Measurements from ENCODE around the gene NUP107.

Gene NUP107

DNA sequence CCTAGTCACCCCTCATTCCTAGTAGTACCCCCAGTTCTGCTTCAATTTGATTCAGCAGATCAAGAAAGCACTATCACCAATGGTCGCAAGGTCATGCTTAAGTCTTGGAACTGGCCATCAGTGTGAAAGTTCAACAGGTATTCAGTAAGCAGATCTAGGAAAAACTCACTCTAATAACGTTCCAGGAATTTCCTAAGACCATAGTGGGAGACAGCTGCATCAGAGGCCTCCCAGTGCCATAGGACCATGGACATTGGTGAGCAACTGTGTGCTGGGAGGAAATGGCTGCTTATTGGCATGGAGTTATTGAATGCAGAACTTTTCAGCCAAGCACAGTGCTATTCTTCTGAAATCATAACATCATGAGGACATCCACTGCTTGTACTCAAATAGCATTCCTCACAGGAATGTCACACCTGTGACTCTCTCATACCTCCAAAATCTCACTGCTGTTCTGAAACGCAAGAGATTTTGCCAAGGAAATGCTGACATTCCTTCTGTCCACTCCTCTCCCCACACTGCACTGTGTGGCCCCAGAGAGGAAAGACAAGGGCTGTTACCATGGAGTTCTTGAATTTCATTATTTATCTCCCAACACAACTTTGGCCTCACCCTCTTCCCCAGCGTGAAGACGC is 90.3 kb downstream of the NUP107 start:
- H3K4me3 ChIP-seq (ENCODE audit: low read length), result no peak overlapping the region
- H3K4me1 ChIP-seq (ENCODE audit: control insufficient read depth, low read depth, low read length), result no peaks in the 10 kb centered on the region
- no peaks in the 10 kb centered on the region for H3K27me3 ChIP-seq (ENCODE audit: control insufficient read depth, insufficient read depth, low read length)
- no peak overlapping the region for H3K9ac ChIP-seq (ENCODE audit: low read length)
- H3K36me3 ChIP-seq (ENCODE audit: control insufficient read depth, low read depth, low read length), result no peaks in the 10 kb centered on the region
- H3K27ac ChIP-seq (ENCODE audit: low read length), result no peak overlapping the region
- H3K9me3 ChIP-seq (ENCODE audit: control insufficient read depth, low read depth, low read length), result no peaks in the 10 kb centered on the region

DNA sequence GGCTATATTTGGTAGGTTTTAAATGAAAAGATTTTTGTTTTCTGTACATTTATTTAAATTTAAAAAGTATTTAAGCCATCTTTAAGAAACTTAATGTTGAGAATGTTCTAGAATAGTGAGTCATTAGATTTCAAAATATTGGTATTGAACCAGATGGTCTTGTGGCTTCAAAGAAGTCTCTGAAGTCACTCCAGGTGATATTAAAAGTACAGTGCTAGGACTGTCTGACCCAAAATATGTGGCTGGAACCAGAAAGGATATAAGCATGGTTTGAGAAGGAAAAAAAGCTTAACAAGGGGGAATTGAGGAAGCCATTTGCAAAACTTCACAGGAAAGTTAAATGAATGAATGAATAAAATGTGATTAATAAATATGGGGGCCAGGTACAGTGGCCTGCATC is 92.5 kb downstream of the NUP107 start:
- no peak overlapping the region for H3K4me3 ChIP-seq (ENCODE audit: low read length)
- no peaks in the 10 kb centered on the region for H3K9me3 ChIP-seq (ENCODE audit: control insufficient read depth, low read depth, low read length)
- H3K27ac ChIP-seq (ENCODE audit: low read length), result no peak overlapping the region
- H3K27me3 ChIP-seq (ENCODE audit: control insufficient read depth, insufficient read depth, low read length), result no peaks in the 10 kb centered on the region
- no peaks in the 10 kb centered on the region for H3K36me3 ChIP-seq (ENCODE audit: control insufficient read depth, low read depth, low read length)
- H3K4me1 ChIP-seq (ENCODE audit: control insufficient read depth, low read depth, low read length), result no peaks in the 10 kb centered on the region
- no peak overlapping the region for H3K9ac ChIP-seq (ENCODE audit: low read length)

DNA sequence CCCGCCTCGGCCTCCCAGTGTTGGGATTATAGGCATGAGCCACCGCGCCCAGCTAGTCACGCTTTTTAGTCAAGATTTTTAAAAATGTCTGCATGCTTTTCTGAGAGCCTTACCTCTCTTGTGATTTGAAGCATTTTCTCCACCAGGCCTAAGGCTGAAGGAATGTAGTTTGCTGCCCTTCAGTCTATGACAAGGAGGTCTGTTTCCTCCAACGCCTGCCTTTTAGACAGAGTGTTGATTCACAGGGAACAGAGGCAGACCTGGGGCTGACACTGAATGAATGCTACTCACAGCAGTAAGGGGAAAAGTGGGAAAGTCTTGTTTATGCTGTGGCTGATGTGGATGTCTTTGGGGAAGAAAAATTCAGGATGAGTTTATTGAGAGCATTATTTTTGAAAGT is 94.0 kb downstream of the NUP107 start:
- no peak overlapping the region for H3K27ac ChIP-seq (ENCODE audit: low read length)
- no peaks in the 10 kb centered on the region for H3K27me3 ChIP-seq (ENCODE audit: control insufficient read depth, insufficient read depth, low read length)
- no peaks in the 10 kb centered on the region for H3K4me1 ChIP-seq (ENCODE audit: control insufficient read depth, low read depth, low read length)
- no peaks in the 10 kb centered on the region for H3K36me3 ChIP-seq (ENCODE audit: control insufficient read depth, low read depth, low read length)
- H3K9ac ChIP-seq (ENCODE audit: low read length), result no peak overlapping the region
- no peaks in the 10 kb centered on the region for H3K9me3 ChIP-seq (ENCODE audit: control insufficient read depth, low read depth, low read length)
- no peak overlapping the region for H3K4me3 ChIP-seq (ENCODE audit: low read length)

DNA sequence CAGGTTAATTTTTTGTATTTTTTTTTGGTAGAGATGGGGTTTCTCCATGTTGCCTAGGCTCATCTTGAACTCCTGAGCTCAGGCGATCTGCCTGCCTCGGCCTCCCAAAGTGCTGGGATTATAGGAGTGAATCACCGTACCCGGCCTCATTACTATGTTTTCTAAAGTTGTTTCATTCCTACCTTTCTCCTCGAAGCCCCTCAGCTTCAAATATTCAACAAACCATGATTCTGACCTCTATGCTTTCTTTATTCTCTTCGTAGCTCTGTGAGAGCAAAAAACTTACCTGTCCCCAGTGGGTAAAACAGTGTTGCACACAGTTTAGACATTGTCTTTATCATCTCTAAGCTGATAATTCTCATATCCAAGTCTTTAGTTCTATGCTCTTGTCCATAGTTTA is 95.0 kb downstream of the NUP107 start:
- H3K27ac ChIP-seq (ENCODE audit: low read length), result no peak overlapping the region
- H3K9me3 ChIP-seq (ENCODE audit: control insufficient read depth, low read depth, low read length), result no peaks in the 10 kb centered on the region
- no peaks in the 10 kb centered on the region for H3K4me1 ChIP-seq (ENCODE audit: control insufficient read depth, low read depth, low read length)
- no peaks in the 10 kb centered on the region for H3K27me3 ChIP-seq (ENCODE audit: control insufficient read depth, insufficient read depth, low read length)
- H3K36me3 ChIP-seq (ENCODE audit: control insufficient read depth, low read depth, low read length), result no peaks in the 10 kb centered on the region
- H3K9ac ChIP-seq (ENCODE audit: low read length), result no peak overlapping the region
- H3K4me3 ChIP-seq (ENCODE audit: low read length), result no peak overlapping the region

DNA sequence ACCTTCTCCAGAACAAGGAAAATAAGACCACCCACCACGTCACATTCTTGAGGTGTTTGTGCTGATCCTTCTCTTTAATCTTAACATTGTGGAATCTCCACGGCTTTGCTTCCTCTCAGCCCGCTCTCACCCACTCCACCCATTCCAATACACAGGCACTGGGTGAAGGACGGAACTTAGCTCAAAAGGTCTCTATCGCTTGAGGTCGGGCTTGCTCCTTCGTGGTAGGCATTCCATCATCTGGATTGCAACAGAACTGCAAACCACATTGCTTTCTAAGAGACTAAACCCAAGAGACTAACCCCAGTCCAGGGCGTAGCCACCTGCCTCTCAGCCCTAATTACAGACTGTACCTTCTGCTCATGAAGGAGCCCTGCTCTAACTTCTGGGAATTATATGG is 97.2 kb downstream of the NUP107 start:
- Histone ChIP-seq H3K36me3 (ENCODE audit: control insufficient read depth, low read depth, low read length) (no peaks in the 10 kb centered on the region), H3K27ac (ENCODE audit: low read length) (no peak overlapping the region), H3K4me1 (ENCODE audit: control insufficient read depth, low read depth, low read length) (no peaks in the 10 kb centered on the region), H3K9ac (ENCODE audit: low read length) (no peak overlapping the region), H3K9me3 (ENCODE audit: control insufficient read depth, low read depth, low read length) (no peaks in the 10 kb centered on the region), H3K4me3 (ENCODE audit: low read length) (no peak overlapping the region), H3K27me3 (ENCODE audit: control insufficient read depth, insufficient read depth, low read length) (no peaks in the 10 kb centered on the region)

DNA sequence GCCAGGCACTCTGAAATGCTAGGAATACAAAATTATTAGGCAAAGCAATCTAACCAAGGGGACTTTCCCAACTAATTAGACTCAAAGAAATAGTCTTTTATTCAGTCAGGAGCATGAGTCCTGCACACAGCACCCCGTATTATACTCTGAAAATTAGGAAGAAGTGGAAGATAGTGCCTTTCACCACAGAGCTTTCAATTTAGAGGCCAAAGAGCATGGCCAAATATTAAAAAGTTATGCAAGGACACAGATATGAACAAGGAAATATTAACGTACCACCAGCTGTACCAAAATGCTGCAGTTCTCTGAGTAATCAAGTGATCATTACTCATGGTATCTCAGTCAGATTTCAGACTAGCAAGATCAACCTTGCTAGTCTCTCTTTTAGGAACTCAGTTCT is 98.6 kb downstream of the NUP107 start:
- H3K9me3 ChIP-seq (ENCODE audit: control insufficient read depth, low read depth, low read length), result no peaks in the 10 kb centered on the region
- no peaks in the 10 kb centered on the region for H3K27me3 ChIP-seq (ENCODE audit: control insufficient read depth, insufficient read depth, low read length)
- no peak overlapping the region for H3K4me3 ChIP-seq (ENCODE audit: low read length)
- no peak overlapping the region for H3K27ac ChIP-seq (ENCODE audit: low read length)
- H3K9ac ChIP-seq (ENCODE audit: low read length), result no peak overlapping the region
- H3K4me1 ChIP-seq (ENCODE audit: control insufficient read depth, low read depth, low read length), result no peaks in the 10 kb centered on the region
- H3K36me3 ChIP-seq (ENCODE audit: control insufficient read depth, low read depth, low read length), result no peaks in the 10 kb centered on the region

DNA sequence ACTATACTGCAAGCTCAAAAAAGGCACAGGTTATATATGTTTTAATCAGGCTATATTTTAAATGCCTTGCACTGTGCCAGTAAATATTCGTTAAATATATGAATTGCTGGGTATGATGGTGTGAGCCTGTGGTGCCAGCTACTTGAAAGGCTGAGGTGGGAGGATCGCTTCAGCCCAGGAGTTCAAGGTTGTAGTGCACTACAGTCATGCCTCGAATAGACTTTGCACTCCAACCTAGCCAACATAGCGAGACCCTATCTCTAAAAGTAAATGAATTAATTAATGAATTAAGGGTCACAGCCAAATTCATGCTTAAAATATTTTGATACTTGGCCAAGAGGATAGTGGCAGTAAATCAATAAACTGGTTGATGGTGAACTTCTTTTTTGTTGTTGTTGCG is 99.0 kb downstream of the NUP107 start:
- H3K27ac ChIP-seq (ENCODE audit: low read length), result no peak overlapping the region
- no peak overlapping the region for H3K4me3 ChIP-seq (ENCODE audit: low read length)
- no peaks in the 10 kb centered on the region for H3K4me1 ChIP-seq (ENCODE audit: control insufficient read depth, low read depth, low read length)
- no peak overlapping the region for H3K9ac ChIP-seq (ENCODE audit: low read length)
- H3K27me3 ChIP-seq (ENCODE audit: control insufficient read depth, insufficient read depth, low read length), result no peaks in the 10 kb centered on the region
- H3K9me3 ChIP-seq (ENCODE audit: control insufficient read depth, low read depth, low read length), result no peaks in the 10 kb centered on the region
- no peaks in the 10 kb centered on the region for H3K36me3 ChIP-seq (ENCODE audit: control insufficient read depth, low read depth, low read length)

DNA sequence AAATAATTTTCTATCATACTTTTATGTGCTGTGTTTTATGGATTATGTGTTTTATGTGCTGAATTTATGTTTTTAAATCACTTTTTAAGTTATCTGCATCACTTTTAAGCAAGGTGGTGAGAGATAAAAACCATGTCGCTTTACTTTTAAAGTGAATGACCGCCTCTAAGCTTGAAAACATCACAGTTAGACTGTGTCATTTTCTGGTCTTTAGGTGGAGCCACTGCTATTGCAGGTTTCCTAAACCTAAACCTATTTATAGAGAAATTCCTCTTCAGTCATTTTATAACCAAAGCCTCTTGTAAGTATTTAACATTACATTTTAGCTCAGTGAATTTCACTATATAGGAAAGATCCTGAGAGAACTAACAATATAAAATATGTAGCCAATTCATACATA is 100.2 kb downstream of the NUP107 start:
- Histone ChIP-seq H3K36me3 (ENCODE audit: control insufficient read depth, low read depth, low read length) (no peaks in the 10 kb centered on the region), H3K4me3 (ENCODE audit: low read length) (no peak overlapping the region), H3K9ac (ENCODE audit: low read length) (no peak overlapping the region), H3K27ac (ENCODE audit: low read length) (no peak overlapping the region), H3K9me3 (ENCODE audit: control insufficient read depth, low read depth, low read length) (no peaks in the 10 kb centered on the region), H3K27me3 (ENCODE audit: control insufficient read depth, insufficient read depth, low read length) (no peaks in the 10 kb centered on the region), H3K4me1 (ENCODE audit: control insufficient read depth, low read depth, low read length) (no peaks in the 10 kb centered on the region)

DNA sequence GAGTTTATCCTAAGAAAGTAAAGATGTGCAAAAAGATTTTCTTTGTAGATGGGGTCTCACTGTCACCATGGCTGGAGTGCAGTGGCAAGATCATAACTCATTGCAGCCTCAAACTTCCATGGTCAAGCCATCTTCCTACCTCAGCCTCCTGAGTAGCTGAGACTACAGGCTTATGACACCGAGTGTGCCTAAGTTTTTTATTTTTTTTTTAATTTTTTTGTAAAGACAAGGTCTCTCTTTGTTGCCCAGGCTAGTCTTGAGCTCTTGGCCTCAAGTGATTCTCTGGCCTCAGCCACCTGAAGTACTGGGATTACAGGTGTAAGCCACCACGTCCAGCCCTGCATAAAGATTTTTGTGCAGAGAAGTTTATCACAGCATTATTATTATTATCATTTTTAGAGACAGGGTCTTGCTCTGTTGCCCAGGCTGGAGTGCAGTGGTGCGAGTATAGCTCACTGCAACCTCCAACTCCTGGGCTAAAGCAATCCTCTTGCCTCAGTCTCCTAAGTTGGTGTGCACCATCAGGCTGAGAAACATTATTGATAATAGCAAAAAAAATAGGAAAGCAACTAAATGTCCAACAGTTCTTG is 101.9 kb downstream of the NUP107 start:
- no peaks in the 10 kb centered on the region for H3K27me3 ChIP-seq (ENCODE audit: control insufficient read depth, insufficient read depth, low read length)
- H3K9me3 ChIP-seq (ENCODE audit: control insufficient read depth, low read depth, low read length), result no peaks in the 10 kb centered on the region
- no peak overlapping the region for H3K9ac ChIP-seq (ENCODE audit: low read length)
- no peaks in the 10 kb centered on the region for H3K4me1 ChIP-seq (ENCODE audit: control insufficient read depth, low read depth, low read length)
- H3K36me3 ChIP-seq (ENCODE audit: control insufficient read depth, low read depth, low read length), result no peaks in the 10 kb centered on the region
- H3K4me3 ChIP-seq (ENCODE audit: low read length), result no peak overlapping the region
- no peak overlapping the region for H3K27ac ChIP-seq (ENCODE audit: low read length)

DNA sequence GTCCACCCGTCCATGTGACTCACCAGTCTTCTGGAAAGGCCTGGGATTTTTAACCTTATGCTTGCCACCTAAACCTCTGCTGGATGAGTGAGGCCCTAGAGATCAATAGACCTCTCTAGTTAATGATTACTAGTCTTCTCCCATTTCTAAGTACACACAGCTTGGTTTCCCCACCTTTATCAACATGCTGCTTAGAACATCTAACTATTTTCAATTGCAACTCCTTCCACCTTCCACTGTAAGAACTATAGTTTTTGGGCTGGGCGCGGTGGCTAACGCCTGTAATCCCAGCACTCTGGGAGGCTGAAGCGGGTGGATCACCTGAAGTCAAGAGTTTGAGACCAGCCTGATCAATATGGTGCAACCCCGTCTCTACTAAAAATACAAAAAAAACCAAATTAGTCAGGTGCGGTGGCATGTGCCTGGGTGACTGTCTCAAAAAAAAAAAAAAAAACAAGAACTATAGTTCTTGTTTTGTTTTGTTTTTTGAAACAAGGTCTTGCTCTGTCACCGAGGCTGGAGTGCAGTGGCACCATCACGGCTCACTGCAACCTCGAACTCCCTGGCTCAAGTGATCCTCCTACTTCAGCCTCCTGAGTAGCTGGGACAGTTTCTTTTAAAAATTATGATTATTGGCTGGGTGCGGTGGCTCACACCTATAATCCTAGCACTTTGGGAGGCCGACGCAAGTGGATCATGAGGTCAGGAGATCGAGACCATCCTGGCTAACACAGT is 102.5 kb downstream of the NUP107 start:
- no peak overlapping the region for H3K9ac ChIP-seq (ENCODE audit: low read length)
- H3K27ac ChIP-seq (ENCODE audit: low read length), result no peak overlapping the region
- H3K9me3 ChIP-seq (ENCODE audit: control insufficient read depth, low read depth, low read length), result no peaks in the 10 kb centered on the region
- no peak overlapping the region for H3K4me3 ChIP-seq (ENCODE audit: low read length)
- no peaks in the 10 kb centered on the region for H3K4me1 ChIP-seq (ENCODE audit: control insufficient read depth, low read depth, low read length)
- H3K36me3 ChIP-seq (ENCODE audit: control insufficient read depth, low read depth, low read length), result no peaks in the 10 kb centered on the region
- H3K27me3 ChIP-seq (ENCODE audit: control insufficient read depth, insufficient read depth, low read length), result no peaks in the 10 kb centered on the region

DNA sequence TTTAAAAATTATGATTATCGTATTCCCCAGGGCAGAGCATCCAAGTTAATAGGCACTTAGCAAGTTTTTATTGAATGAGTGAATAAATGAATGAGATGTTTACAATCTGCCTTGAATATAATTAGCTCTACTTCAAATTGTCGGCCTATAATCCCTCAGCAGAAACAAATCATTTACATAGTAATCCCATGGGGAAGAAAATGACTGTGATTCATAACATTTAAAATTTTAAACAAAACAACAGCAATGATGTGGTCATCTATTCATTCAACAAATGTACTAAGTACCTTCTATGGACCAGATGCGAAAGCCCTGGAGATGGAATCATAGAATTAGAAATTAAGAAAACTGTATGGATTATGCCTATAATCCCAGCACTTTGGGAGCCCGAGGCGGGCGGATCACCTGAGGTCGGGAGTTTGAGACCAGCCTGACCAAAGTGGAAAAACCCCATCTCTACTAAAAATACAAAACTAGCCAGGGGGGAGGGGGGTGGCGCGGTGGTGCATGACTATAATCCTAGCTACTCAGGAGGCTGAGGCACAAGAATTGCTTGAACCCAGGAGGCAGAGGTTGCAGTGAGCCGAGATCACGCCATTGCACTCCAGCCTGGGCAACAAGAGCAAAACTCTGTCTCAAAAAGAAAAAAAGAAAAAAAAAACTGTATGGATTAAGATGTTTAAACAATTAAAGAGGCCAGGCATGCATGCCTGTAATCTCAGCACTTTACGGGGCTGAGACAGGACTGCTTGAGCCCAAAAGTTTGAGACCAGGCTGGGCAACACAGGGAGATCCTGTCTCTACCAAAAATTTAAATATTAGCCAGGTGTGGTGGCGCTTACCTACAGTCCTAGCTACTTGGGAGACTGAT is 103.5 kb downstream of the NUP107 start:
- no peaks in the 10 kb centered on the region for H3K4me1 ChIP-seq (ENCODE audit: control insufficient read depth, low read depth, low read length)
- H3K9me3 ChIP-seq (ENCODE audit: control insufficient read depth, low read depth, low read length), result no peaks in the 10 kb centered on the region
- H3K4me3 ChIP-seq (ENCODE audit: low read length), result no peak overlapping the region
- no peaks in the 10 kb centered on the region for H3K27me3 ChIP-seq (ENCODE audit: control insufficient read depth, insufficient read depth, low read length)
- no peak overlapping the region for H3K9ac ChIP-seq (ENCODE audit: low read length)
- H3K36me3 ChIP-seq (ENCODE audit: control insufficient read depth, low read depth, low read length), result no peaks in the 10 kb centered on the region
- H3K27ac ChIP-seq (ENCODE audit: low read length), result no peak overlapping the region
